Gastrocnemius medialis (tissue), 4 donors: ENCODE results near the gene UXT.

ENCODE experiments used
- POLR2A ChIP-seq, 2 donors: fragments of 450-650 bp; IDR thresholded peaks; one replicate each; pipeline ENCODE4 v1.6.1; 2017; ENCODE audit warnings: antibody characterized with exemption in 2 of 2, mild to moderate bottlenecking in 2 of 2, moderate library complexity in 2 of 2
- TF ChIP-seq, protein P1 (sequence below), 5 experiments: fragments of 450-650 bp in 3 of 5; fragments of 200-600 bp in 2 of 5; sonication (generic) in 2 of 5; IDR thresholded peaks in 4 of 5; conservative IDR thresholded peaks in 1 of 5; 1 replicate in 4 of 5; 2 replicates in 1 of 5; pipeline ENCODE4 v1.5.1; 2016 to 2019; ENCODE audit warnings: antibody characterized with exemption in 5 of 5, mild to moderate bottlenecking in 3 of 5, moderate library complexity in 3 of 5

DNA sequence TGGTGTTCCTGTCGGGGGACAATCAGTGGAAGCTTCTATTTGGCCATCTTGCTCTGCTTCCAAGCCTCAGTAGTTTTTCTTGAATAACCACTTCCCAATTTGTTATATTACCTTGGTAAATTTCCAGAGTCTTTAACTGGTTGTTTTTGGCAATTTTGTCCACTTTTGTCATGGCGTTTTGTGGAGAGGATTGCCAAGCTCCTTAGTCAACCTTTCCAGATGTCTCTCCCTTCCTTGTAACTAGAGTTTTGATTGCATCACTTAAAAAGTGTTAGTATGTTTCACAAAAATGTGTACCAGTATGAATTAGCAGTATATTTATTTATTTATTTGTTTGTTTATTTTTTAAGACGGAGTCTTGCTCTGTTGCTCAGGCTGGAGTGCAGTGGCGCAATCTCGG is 15.8 kb upstream of the UXT start:
- TF ChIP-seq, protein P1, sequence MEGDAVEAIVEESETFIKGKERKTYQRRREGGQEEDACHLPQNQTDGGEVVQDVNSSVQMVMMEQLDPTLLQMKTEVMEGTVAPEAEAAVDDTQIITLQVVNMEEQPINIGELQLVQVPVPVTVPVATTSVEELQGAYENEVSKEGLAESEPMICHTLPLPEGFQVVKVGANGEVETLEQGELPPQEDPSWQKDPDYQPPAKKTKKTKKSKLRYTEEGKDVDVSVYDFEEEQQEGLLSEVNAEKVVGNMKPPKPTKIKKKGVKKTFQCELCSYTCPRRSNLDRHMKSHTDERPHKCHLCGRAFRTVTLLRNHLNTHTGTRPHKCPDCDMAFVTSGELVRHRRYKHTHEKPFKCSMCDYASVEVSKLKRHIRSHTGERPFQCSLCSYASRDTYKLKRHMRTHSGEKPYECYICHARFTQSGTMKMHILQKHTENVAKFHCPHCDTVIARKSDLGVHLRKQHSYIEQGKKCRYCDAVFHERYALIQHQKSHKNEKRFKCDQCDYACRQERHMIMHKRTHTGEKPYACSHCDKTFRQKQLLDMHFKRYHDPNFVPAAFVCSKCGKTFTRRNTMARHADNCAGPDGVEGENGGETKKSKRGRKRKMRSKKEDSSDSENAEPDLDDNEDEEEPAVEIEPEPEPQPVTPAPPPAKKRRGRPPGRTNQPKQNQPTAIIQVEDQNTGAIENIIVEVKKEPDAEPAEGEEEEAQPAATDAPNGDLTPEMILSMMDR (IDR thresholded peaks at IDR 0.05 in 4 of 5, conservative IDR thresholded peaks at IDR 0.05 in 1 of 5) = no peak
- no peak for TF ChIP-seq POLR2A (IDR thresholded peaks at IDR 0.05)
